ENCODE measurements around the gene CACNG5.

DNA sequence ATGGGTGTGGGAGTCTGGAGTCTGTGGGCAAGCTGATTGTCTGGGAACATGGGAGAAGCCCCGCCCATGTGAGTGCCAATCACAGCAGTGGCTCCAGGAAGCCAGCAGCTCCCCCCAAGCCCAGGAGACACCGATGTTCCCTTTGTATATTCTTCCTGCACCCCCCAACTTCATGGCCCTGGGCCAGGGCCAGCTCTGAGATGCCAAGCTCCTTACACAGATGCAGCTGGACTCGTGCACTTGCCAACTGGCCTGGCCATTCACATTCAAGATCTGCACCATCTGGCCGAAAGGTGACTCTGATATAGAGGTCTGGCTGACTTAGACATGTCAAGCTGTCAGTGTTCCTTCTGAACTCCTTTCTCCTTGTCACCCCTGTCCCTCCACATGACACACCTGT, 50.5 kb downstream of the CACNG5 start:
- no peak for TF ChIP-seq EZH2 (IDR thresholded peaks at IDR 0.05; ENCODE audit: borderline replicate concordance, low read depth, low read length, severe bottlenecking)
- TF ChIP-seq, protein P1, sequence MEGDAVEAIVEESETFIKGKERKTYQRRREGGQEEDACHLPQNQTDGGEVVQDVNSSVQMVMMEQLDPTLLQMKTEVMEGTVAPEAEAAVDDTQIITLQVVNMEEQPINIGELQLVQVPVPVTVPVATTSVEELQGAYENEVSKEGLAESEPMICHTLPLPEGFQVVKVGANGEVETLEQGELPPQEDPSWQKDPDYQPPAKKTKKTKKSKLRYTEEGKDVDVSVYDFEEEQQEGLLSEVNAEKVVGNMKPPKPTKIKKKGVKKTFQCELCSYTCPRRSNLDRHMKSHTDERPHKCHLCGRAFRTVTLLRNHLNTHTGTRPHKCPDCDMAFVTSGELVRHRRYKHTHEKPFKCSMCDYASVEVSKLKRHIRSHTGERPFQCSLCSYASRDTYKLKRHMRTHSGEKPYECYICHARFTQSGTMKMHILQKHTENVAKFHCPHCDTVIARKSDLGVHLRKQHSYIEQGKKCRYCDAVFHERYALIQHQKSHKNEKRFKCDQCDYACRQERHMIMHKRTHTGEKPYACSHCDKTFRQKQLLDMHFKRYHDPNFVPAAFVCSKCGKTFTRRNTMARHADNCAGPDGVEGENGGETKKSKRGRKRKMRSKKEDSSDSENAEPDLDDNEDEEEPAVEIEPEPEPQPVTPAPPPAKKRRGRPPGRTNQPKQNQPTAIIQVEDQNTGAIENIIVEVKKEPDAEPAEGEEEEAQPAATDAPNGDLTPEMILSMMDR (IDR thresholded peaks at IDR 0.05; ENCODE audit: borderline replicate concordance, extremely low read depth, low read length, poor library complexity, severe bottlenecking) = no peak
